Body of pancreas (tissue), 4 donors: ENCODE data around the gene TEX30. TPM values are rescaled to one million over a fixed set of nuclear protein-coding genes. Genes with fewer than 3 reads are reported as not detected.

Experiments
- ATAC-seq: fragments of 150-250 bp; one replicate; pipeline ENCODE4 v1.9.1; 2016
- DNase-seq, 4 donors: peaks; one replicate each; pipeline ENCODE4 v3.0.0-alpha.2; 2019
- H3K27ac ChIP-seq, 4 donors: fragments of 200-600 bp; sonication (generic); 1 replicate in 3 of 4; 2 replicates in 1 of 4; pipeline versions ENCODE4 v1.5.1 to v1.6.1; 2016 to 2019; ENCODE audit warnings: mild to moderate bottlenecking in 1 of 4, mixed read lengths in 1 of 4, moderate library complexity in 1 of 4
- H3K27me3 ChIP-seq, 2 donors: fragments of 200-600 bp; sonication (generic); one replicate each; pipeline ENCODE4 v1.6.0; 2016; ENCODE audit warnings: mild to moderate bottlenecking in 1 of 2
- H3K36me3 ChIP-seq, 2 donors: fragments of 200-600 bp; sonication (generic); replicated peaks in 1 of 2; 2 replicates each; pipeline ENCODE4 v1.5.1; 2016; ENCODE audit warnings: low read depth in 2 of 2; ENCODE audit not compliant: insufficient read depth in 1 of 2
- H3K4me1 ChIP-seq: fragments of 200-600 bp; sonication (generic); one replicate; pipeline ENCODE4 v1.6.0; 2016
- H3K4me3 ChIP-seq, 2 donors: fragments of 200-600 bp; sonication (generic); 1 replicate in 1 of 2; 2 replicates in 1 of 2; pipeline ENCODE4 v1.5.1; 2016 to 2019
- H3K9me3 ChIP-seq, 3 donors: fragments of 200-600 bp; sonication (generic); 1 replicate in 2 of 3; 2 replicates in 1 of 3; pipeline ENCODE4 v1.5.1; 2016
- CTCF ChIP-seq, 7 experiments: fragments of 450-650 bp in 4 of 7; fragments of 200-600 bp in 3 of 7; sonication (generic) in 3 of 7; IDR thresholded peaks; one replicate each; pipeline ENCODE4 v1.5.1; 2016 to 2019; ENCODE audit warnings: antibody characterized with exemption in 7 of 7
- POLR2A ChIP-seq, 3 donors: fragments of 450-650 bp; IDR thresholded peaks; one replicate each; pipeline ENCODE4 v1.6.1; 2016; ENCODE audit warnings: antibody characterized with exemption in 3 of 3, mild to moderate bottlenecking in 2 of 3
- WGBS, 2 donors: methylation state at CpG; one replicate each; pipeline ENCODE4 v1.1.5; 2017; 5-methylcytosine and 5-hydroxymethylcytosine counted together
- intact Hi-C: fragments of 100-400 bp; cut with DNase I; formaldehyde crosslinking; loops from one replicate; pipeline ENCODE4 v1.15.1; 2023
- total RNA-seq, 2 donors: library from RNA; depleted of rRNA; stranded (reverse); fragments of >200 nt; gene quantifications; one replicate each; pipeline ENCODE4 v1.1.0, GENCODE V29; 2016

Gene TEX30
- total RNA-seq: 1 to 10 TPM; 3.6 to 4.2 TPM

- Histone ChIP-seq H3K27me3 (no peaks in the 10 kb centered on the region), H3K9me3 (no peaks in the 10 kb centered on the region), H3K4me3 (peak within 1 kb of the TSS; percentile 54 to 76), H3K27ac (peak within 1 kb of the TSS; percentile 29 to 87 (median 72)), H3K4me1 (peaks cover 11% of the 10 kb centered on the region), H3K36me3 (no peaks in the 10 kb centered on the region)
- ATAC-seq (peak; percentile 98), DNase-seq (peak; percentile 81 to 85 (median 83))
- TF ChIP-seq POLR2A (IDR thresholded peaks at IDR 0.05) (peak; percentile 79 to 84 (median 81)), CTCF (IDR thresholded peaks at IDR 0.05) (peak in 3 of 7 experiments; percentile 15 to 38 (median 26))
- WGBS, 2 donors: 1 to 14% methylated on average over 5 to 80 of the region's 85 CpGs
- intact Hi-C loops: no loop called here
Observed at GRCh38 chr13:102773441-102774213, at the start of gene TEX30. TEX30 (minus strand) TSS chr13:102773786; CDS start chr13:102770026, 3,760 bp downstream.

DNA sequence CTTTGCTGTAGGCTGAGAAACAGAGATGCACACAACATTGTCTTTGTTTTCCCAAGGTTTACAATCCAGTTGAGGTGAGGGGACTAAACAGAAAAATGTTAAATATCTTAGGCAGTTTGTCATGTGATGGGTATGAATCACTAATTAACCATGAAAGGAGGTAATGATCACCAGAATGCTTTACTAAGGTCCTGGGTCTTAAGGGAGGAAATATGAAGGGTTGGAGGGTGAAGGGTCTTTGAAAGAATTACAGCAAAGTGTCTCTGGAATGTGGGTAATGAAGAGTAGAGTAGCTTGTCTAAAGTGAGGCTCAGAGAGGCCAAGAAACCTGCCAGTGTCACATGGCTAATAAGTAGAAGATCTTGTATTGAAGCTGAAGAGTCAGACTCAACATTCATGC is 44.3 kb upstream of the TEX30 start:
- Histone ChIP-seq H3K27me3 (no peaks in the 10 kb centered on the region), H3K36me3 (peaks cover 0 to 11% of the 10 kb centered on the region in 2 donors), H3K27ac (peak overlapping the region in 2 of 4 donors; percentile 9 to 10), H3K9me3 (no peaks in the 10 kb centered on the region), H3K4me1 (peaks cover 9% of the 10 kb centered on the region), H3K4me3 (no peak overlapping the region)
- intact Hi-C loops: no loop called here
- DNase-seq: no peak
- peak; percentile 27 for ATAC-seq
- TF ChIP-seq POLR2A (IDR thresholded peaks at IDR 0.05) (no peak), CTCF (IDR thresholded peaks at IDR 0.05) (no peak)

DNA sequence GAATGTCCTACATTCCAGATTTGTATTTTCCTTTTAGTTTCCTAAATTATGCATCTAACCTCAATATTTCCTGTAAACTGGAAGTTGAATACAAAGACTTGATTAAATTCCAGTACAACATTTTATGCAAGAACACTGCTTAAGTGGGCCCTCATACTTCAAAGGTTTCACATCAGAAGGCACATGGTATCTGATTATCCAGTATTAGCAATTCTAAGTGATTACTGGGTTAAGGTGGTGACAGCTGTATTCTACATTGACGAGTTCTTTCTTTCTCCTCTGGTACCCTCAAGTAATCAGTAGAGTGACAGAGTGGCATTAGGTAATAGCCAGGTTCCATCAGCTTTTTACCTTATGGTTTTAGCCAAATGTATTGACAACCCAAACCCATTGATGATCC is 43.7 kb upstream of the TEX30 start:
- ATAC-seq: no peak
- Histone ChIP-seq H3K27me3 (no peaks in the 10 kb centered on the region), H3K36me3 (peaks cover 0 to 10% of the 10 kb centered on the region in 2 donors), H3K9me3 (no peaks in the 10 kb centered on the region), H3K27ac (peak overlapping the region in 1 of 4 donors; percentile 10), H3K4me3 (no peak overlapping the region), H3K4me1 (peaks cover 9% of the 10 kb centered on the region)
- WGBS, 2 donors: 82 to 88% methylated on average over 1 of the region's 1 CpG
- intact Hi-C loops: no loop called here
- TF ChIP-seq CTCF (IDR thresholded peaks at IDR 0.05) (no peak), POLR2A (IDR thresholded peaks at IDR 0.05) (no peak)
- no peak for DNase-seq

DNA sequence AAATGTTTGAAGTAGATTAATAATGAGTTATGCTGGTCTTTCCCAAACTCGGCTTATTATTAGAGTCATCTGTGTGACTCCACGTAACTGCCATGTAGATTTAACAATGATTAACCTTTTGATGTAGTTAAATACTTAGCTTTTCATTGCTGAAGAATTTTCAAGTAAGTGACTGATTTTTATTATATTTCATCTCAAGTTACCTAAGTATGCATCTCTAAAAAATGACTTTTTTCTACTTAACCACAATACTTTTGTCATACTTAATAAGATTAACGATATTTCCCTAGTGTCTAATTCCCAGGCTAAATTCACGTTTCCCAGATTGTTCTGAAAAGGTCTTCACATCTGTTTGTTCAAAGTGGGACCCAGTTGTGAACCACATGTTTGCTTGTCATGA is 43.1 kb upstream of the TEX30 start:
- H3K4me1 ChIP-seq: peaks cover 9% of the 10 kb centered on the region
- intact Hi-C loops: no loop called here
- DNase-seq (no peak), ATAC-seq (no peak)
- peak overlapping the region in 1 of 4 donors; percentile 10 for H3K27ac ChIP-seq
- 62 to 67% methylated on average over 4 of the region's 4 CpGs for WGBS, 2 donors
- no peak for TF ChIP-seq CTCF (IDR thresholded peaks at IDR 0.05)
- no peak for TF ChIP-seq POLR2A (IDR thresholded peaks at IDR 0.05)
- H3K4me3 ChIP-seq: no peak overlapping the region
- peaks cover 0 to 5% of the 10 kb centered on the region in 2 donors for H3K36me3 ChIP-seq
- H3K27me3 ChIP-seq: no peaks in the 10 kb centered on the region
- no peaks in the 10 kb centered on the region for H3K9me3 ChIP-seq

DNA sequence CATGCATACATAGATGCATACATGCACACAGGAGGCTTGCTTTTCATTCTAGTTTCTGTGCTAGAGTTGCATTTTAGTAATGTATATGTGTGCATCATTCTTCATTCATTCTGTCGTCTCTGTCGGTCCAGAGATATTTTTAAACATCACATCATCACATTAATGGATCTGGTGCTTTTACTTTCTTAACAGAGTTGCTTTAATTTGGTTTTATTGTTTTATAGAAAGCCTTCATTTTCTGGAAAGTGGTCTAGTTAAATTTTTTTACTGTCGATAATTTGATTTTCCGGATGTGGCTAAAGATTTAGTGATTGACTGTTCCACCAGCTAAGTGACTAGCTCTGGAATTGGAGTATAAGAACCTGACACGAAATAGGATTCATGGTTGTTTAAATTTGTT is 42.2 kb upstream of the TEX30 start:
- DNase-seq (no peak), ATAC-seq (no peak)
- Histone ChIP-seq H3K4me3 (no peak overlapping the region), H3K27me3 (no peaks in the 10 kb centered on the region), H3K9me3 (no peaks in the 10 kb centered on the region), H3K4me1 (peaks cover 9% of the 10 kb centered on the region), H3K27ac (no peak overlapping the region), H3K36me3 (peaks cover 0 to 2% of the 10 kb centered on the region in 2 donors)
- WGBS, 2 donors: 90 to 92% methylated on average over 5 of the region's 5 CpGs
- TF ChIP-seq CTCF (IDR thresholded peaks at IDR 0.05) (no peak), POLR2A (IDR thresholded peaks at IDR 0.05) (no peak)
- intact Hi-C loops: no loop called here
